Kidney (tissue), 14 donors: ENCODE results near the gene SBF1. TPM values are rescaled to one million over a fixed set of nuclear protein-coding genes. Genes with fewer than 3 reads are reported as not detected.

Experiments
- DNase-seq, 5 donors: peaks; one replicate each; pipeline ENCODE4 v3.0.0-alpha.2; 2013 to 2020
- FAIRE-seq: peaks from 2 replicates; lab custom pipeline; 2012; peaks lifted over from hg19 to GRCh38; lab: Jason Lieb, UNC
- H3K27ac ChIP-seq, 2 donors: one replicate each; pipeline ENCODE4 v1.7.0; 2013; ENCODE audit warnings: low read depth in 2 of 2, low read length in 2 of 2, inconsistent platforms in 1 of 2
- H3K27me3 ChIP-seq: one replicate; pipeline ENCODE4 v1.7.1; 2013; ENCODE audit warnings: low read length, inconsistent platforms; ENCODE audit not compliant: control insufficient read depth, insufficient read depth
- H3K36me3 ChIP-seq, 3 donors: one replicate each; pipeline versions ENCODE4 v1.7.0 to v1.7.1; 2013; ENCODE audit warnings: low read length in 3 of 3, control low read depth in 1 of 3, inconsistent platforms in 1 of 3; ENCODE audit not compliant: insufficient read depth in 3 of 3, control insufficient read depth in 2 of 3
- H3K4me1 ChIP-seq, 3 donors: one replicate each; pipeline versions ENCODE4 v1.7.0 to v1.7.1; 2013; ENCODE audit warnings: low read length in 3 of 3, inconsistent platforms in 1 of 3, low read depth in 1 of 3; ENCODE audit not compliant: control insufficient read depth in 2 of 3, insufficient read depth in 2 of 3
- H3K4me3 ChIP-seq, 3 donors: one replicate each; pipeline versions ENCODE4 v1.7.0 to v1.8.1; 2013; ENCODE audit warnings: low read length in 3 of 3, control low read depth in 1 of 3, inconsistent platforms in 1 of 3
- H3K9ac ChIP-seq, 3 donors: one replicate each; pipeline versions ENCODE4 v1.7.0 to v1.7.1; 2013; ENCODE audit warnings: low read length in 3 of 3, control low read depth in 1 of 3, inconsistent platforms in 1 of 3
- H3K9me3 ChIP-seq, 3 donors: one replicate each; pipeline versions ENCODE4 v1.7.0 to v1.7.1; 2013; ENCODE audit warnings: low read length in 3 of 3, control low read depth in 1 of 3, inconsistent platforms in 1 of 3; ENCODE audit not compliant: control insufficient read depth in 2 of 3, insufficient read depth in 1 of 3
- CTCF ChIP-seq: IDR thresholded peaks from 3 replicates; pipeline ENCODE4 v1.5.1; 2012; ENCODE audit warnings: mild to moderate bottlenecking, moderate library complexity, borderline replicate concordance; ENCODE audit not compliant: insufficient read depth; ENCODE audit errors: extremely low read depth
- intact Hi-C: fragments of 100-400 bp; cut with DNase I; formaldehyde crosslinking; loops from one replicate; pipeline ENCODE4 v1.11.1; 2022
- polyA plus RNA-seq: library from polyadenylated mRNA; stranded (reverse); fragments of 350-450 nt; fragmentation: Illumina TruSeq; extraction: RNeasy Lipid Tissue Mini Kit (QIAGEN cat#74804); gene quantifications from one replicate; pipeline ENCODE4 v1.2.3, GENCODE V29; 2014; ENCODE audit warnings: low read depth, low replicate concordance; ENCODE audit not compliant: insufficient read depth
- total RNA-seq: library from RNA; stranded (reverse); fragmentation: NEBNext Ultra II Directional; extraction: Animal tissue kit (Norgen Biotek cat#: 25700); gene quantifications from one replicate; pipeline ENCODE4 v1.2.1, GENCODE V29; 2021
- donor health status: control.
- donor health status: control.
- donor health status: control.
- donor health status: control.
- donor health status: control.
- donor health status: DM: yes; HTN: yes; CAD: no.
- donor health status: Normal renal cell carcinoma (clear cell type).

The SBF1 gene
- total and polyA plus RNA-seq, 2 donors from 2014 or later, result 18.1 to 73.9 TPM

- H3K4me1 ChIP-seq, result peaks cover 0 to 6% (median 5%) of the 10 kb centered on the region in 3 donors
- no peaks in the 10 kb centered on the region for H3K9me3 ChIP-seq
- no peak overlapping the region for H3K4me3 ChIP-seq
- intact Hi-C loops, result no loop called here
- no peak overlapping the region for H3K27ac ChIP-seq
- H3K27me3 ChIP-seq, result no peaks in the 10 kb centered on the region
- no peak for TF ChIP-seq CTCF
- DNase-seq (peak in 1 of 5 donors; percentile 73), FAIRE-seq (no peak)
- no peak overlapping the region for H3K9ac ChIP-seq
- peaks cover 0 to 6% (median 0%) of the 10 kb centered on the region in 3 donors for H3K36me3 ChIP-seq
These were observed 28.0 kb upstream of the SBF1 start for GRCh38 chr22:50502628-50503474.

GRCh38 chr22:50502096-50502495 lies 27.3 kb upstream of the SBF1 start:
- Histone ChIP-seq H3K4me3 (no peak overlapping the region), H3K9me3 (no peaks in the 10 kb centered on the region), H3K27me3 (no peaks in the 10 kb centered on the region), H3K9ac (no peak overlapping the region), H3K27ac (no peak overlapping the region), H3K4me1 (peaks cover 0 to 6% (median 5%) of the 10 kb centered on the region in 3 donors), H3K36me3 (peaks cover 0 to 6% (median 0%) of the 10 kb centered on the region in 3 donors)
- TF ChIP-seq CTCF, result no peak
- intact Hi-C loops, result no loop called here
- DNase-seq (no peak), FAIRE-seq (no peak)

DNA sequence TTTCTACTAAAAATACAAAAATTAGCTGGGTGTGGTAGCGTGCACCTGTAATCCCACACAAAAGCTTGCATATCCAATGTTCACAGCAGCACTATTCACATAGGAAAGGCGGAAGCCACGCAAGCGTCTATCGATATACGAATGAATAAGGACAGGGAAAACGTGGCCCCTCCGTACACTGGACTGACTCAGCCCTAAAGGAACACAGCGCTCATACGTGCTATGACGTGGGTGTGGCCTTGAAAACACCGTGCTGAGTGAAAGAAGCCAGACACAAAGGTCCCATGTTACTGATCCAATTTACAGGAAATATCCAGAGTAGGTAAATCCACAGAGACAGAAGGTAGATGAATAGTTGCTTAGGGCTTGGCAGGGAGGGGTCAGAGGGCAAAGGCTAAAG lies 25.6 kb upstream of the SBF1 start:
- intact Hi-C loops, result no loop called here
- H3K4me1 ChIP-seq, result no peaks in the 10 kb centered on the region
- H3K27ac ChIP-seq, result no peak overlapping the region
- no peaks in the 10 kb centered on the region for H3K9me3 ChIP-seq
- no peak for DNase-seq
- H3K9ac ChIP-seq, result no peak overlapping the region
- no peak for FAIRE-seq
- peaks cover 0 to 3% (median 0%) of the 10 kb centered on the region in 3 donors for H3K36me3 ChIP-seq
- H3K4me3 ChIP-seq, result no peak overlapping the region
- no peak for TF ChIP-seq CTCF
- no peaks in the 10 kb centered on the region for H3K27me3 ChIP-seq
